SK-N-SH (cell line): ENCODE measurements around the gene DOK1. TPM values are rescaled to one million over a fixed set of nuclear protein-coding genes. Genes with fewer than 3 reads are reported as not detected.

ENCODE experiments used
- CTCF ChIA-PET: fragments of 300-600, 350-600 bp; formaldehyde crosslinking; extraction: SDS; loops from one replicate; lab custom pipeline; 2021; lab: Yijun Ruan, JAX
- POLR2A ChIA-PET: fragments of 350-600 bp; sonication (Branson Sonifier 250); formaldehyde crosslinking; extraction: SDS; loops from one replicate; lab custom pipeline; 2020; ENCODE audit warnings: antibody characterized with exemption, inconsistent platforms; lab: Yijun Ruan, JAX
- DNase-seq: peaks from one replicate; pipeline ENCODE4 v3.0.0; 2012
- H2AFZ ChIP-seq: fragments of 200-600 bp; sonication (generic); 2 replicates; pipeline ENCODE4 v1.8.1; 2016; ENCODE audit warnings: antibody characterized with exemption, mild to moderate bottlenecking, low read depth
- H3F3A ChIP-seq: fragments of 200-600 bp; sonication (generic); replicated peaks from 2 replicates; pipeline ENCODE3; 2016; ENCODE audit warnings: antibody characterized with exemption, mild to moderate bottlenecking; ENCODE audit not compliant: insufficient read depth
- H3K27ac ChIP-seq, 2 experiments: fragments of 200-500 bp in 1 of 2; fragments of 200-600 bp in 1 of 2; sonication (Bioruptor generic) in 1 of 2; sonication (generic), shearing (Covaris generic) in 1 of 2; 2 replicates each; pipeline versions ENCODE4 v1.5.1 to v1.6.1; 2014 to 2016; ENCODE audit warnings: low read depth in 2 of 2, inconsistent platforms in 1 of 2, low read length in 1 of 2, mild to moderate bottlenecking in 1 of 2, mixed read lengths in 1 of 2
- H3K27me3 ChIP-seq: fragments of 200-600 bp; sonication (generic), shearing (Covaris generic); 2 replicates; pipeline ENCODE4 v1.6.1; 2016; ENCODE audit warnings: mixed run types; ENCODE audit not compliant: insufficient read depth
- H3K36me3 ChIP-seq, 2 experiments: fragments of 200-500 bp in 1 of 2; fragments of 200-600 bp in 1 of 2; sonication (Bioruptor generic) in 1 of 2; sonication (generic) in 1 of 2; replicated peaks in 1 of 2; 2 replicates each; pipeline versions ENCODE3 to v1.5.1; 2014 to 2016; ENCODE audit warnings: low read length in 1 of 2, mild to moderate bottlenecking in 1 of 2; ENCODE audit not compliant: insufficient read depth in 2 of 2, control insufficient read depth in 1 of 2
- H3K4me1 ChIP-seq, 2 experiments: fragments of 200-500 bp in 1 of 2; fragments of 200-600 bp in 1 of 2; sonication (Bioruptor generic) in 1 of 2; sonication (generic), shearing (Covaris generic) in 1 of 2; 2 replicates each; pipeline versions ENCODE4 v1.5.1 to v1.6.1; 2014 to 2016; ENCODE audit warnings: low read depth in 1 of 2, low read length in 1 of 2, mixed run types in 1 of 2; ENCODE audit not compliant: insufficient read depth in 2 of 2, control insufficient read depth in 1 of 2
- H3K4me2 ChIP-seq: fragments of 200-600 bp; sonication (generic), shearing (Covaris generic); 2 replicates; pipeline ENCODE4 v1.6.1; 2017; ENCODE audit warnings: mixed run types
- H3K4me3 ChIP-seq, 2 experiments: fragments of 200-500 bp in 1 of 2; fragments of 200-600 bp in 1 of 2; sonication (Bioruptor generic) in 1 of 2; sonication (generic), shearing (Covaris generic) in 1 of 2; 2 replicates each; pipeline versions ENCODE4 v1.5.1 to v1.8.1; 2014 to 2016; ENCODE audit warnings: low read depth in 2 of 2, inconsistent platforms in 1 of 2, low read length in 1 of 2, mild to moderate bottlenecking in 1 of 2, mixed read lengths in 1 of 2, moderate library complexity in 1 of 2
- H3K79me2 ChIP-seq: fragments of 200-600 bp; sonication (generic); 2 replicates; pipeline ENCODE4 v1.8.1; 2017; ENCODE audit warnings: mild to moderate bottlenecking; ENCODE audit not compliant: insufficient read depth
- H3K9ac ChIP-seq: fragments of 200-600 bp; sonication (generic); 2 replicates; pipeline ENCODE4 v1.6.1; 2017; ENCODE audit warnings: mixed run types
- H3K9me2 ChIP-seq: fragments of 200-600 bp; sonication (generic); 2 replicates; pipeline ENCODE4 v1.6.1; 2017; ENCODE audit warnings: mixed run types
- H3K9me3 ChIP-seq: fragments of 200-600 bp; sonication (generic); 2 replicates; pipeline ENCODE4 v1.6.1; 2017; ENCODE audit warnings: mixed run types, mild to moderate bottlenecking, moderate library complexity
- H4K20me1 ChIP-seq: fragments of 200-600 bp; sonication (generic); 2 replicates; pipeline ENCODE4 v1.6.1; 2017; ENCODE audit warnings: mild to moderate bottlenecking, mixed run types; ENCODE audit not compliant: insufficient read depth
- CHD2 ChIP-seq: fragments of 150-350 bp; IDR thresholded peaks from 2 replicates; pipeline ENCODE4 v1.6.1; 2018; ENCODE audit warnings: low read length; ENCODE audit not compliant: partially characterized antibody
- EZH2phosphoT487 ChIP-seq: fragments of 200-600 bp; sonication (generic); IDR thresholded peaks from 2 replicates; pipeline ENCODE4 v1.6.1; 2017; ENCODE audit warnings: low read depth, mixed run types, mild to moderate bottlenecking, antibody characterized with exemption, moderate library complexity, borderline replicate concordance
- FOSL2 ChIP-seq: IDR thresholded peaks from 2 replicates; pipeline ENCODE4 v1.4.0; 2012; ENCODE audit warnings: low read depth, mild to moderate bottlenecking, moderate library complexity, borderline replicate concordance
- FOXJ3 ChIP-seq: sonication (generic); formaldehyde crosslinking; IDR thresholded peaks from 2 replicates; pipeline ENCODE4 v1.5.1; 2020; ENCODE audit warnings: mild to moderate bottlenecking, missing genetic modification reagents
- FOXM1 ChIP-seq: IDR thresholded peaks from 2 replicates; pipeline ENCODE4 v1.4.0; 2012; ENCODE audit warnings: low read depth, mild to moderate bottlenecking
- GABPA ChIP-seq: IDR thresholded peaks from 2 replicates; pipeline ENCODE4 v1.4.0; 2012; ENCODE audit warnings: low read depth, mild to moderate bottlenecking
- GATA2 ChIP-seq: sonication (generic); formaldehyde crosslinking; IDR thresholded peaks from 2 replicates; pipeline ENCODE4 v1.5.0; 2020; ENCODE audit warnings: mild to moderate bottlenecking, missing genetic modification reagents
- IRF3 ChIP-seq: fragments of 150-350 bp; IDR thresholded peaks from 2 replicates; pipeline ENCODE4 v1.6.1; 2016; ENCODE audit warnings: mild to moderate bottlenecking, low read depth, low read length
- JUND ChIP-seq: IDR thresholded peaks from 2 replicates; pipeline ENCODE4 v1.4.0; 2012
- MAX ChIP-seq: IDR thresholded peaks from 2 replicates; pipeline ENCODE4 v1.4.0; 2012; ENCODE audit warnings: low read depth
- MEF2A ChIP-seq: IDR thresholded peaks from 2 replicates; pipeline ENCODE4 v1.4.0; 2012; ENCODE audit warnings: low read depth, borderline replicate concordance
- MXI1 ChIP-seq: IDR thresholded peaks from 2 replicates; pipeline ENCODE4 v1.6.1; 2012; ENCODE audit warnings: mild to moderate bottlenecking, low read depth, low read length, improper control_type of control experiment
- NFIC ChIP-seq: IDR thresholded peaks from 2 replicates; pipeline ENCODE4 v1.4.0; 2012; ENCODE audit warnings: borderline replicate concordance
- POLR2AphosphoS5 ChIP-seq: IDR thresholded peaks from 2 replicates; pipeline ENCODE4 v1.6.1; 2012; ENCODE audit warnings: low read depth, low read length
- SIN3A ChIP-seq: IDR thresholded peaks from 2 replicates; pipeline ENCODE4 v1.6.1; 2012; ENCODE audit warnings: low read depth, mild to moderate bottlenecking, low read length, moderate library complexity, borderline replicate concordance
- SMC3 ChIP-seq: IDR thresholded peaks from 2 replicates; pipeline ENCODE4 v1.6.1; 2012; ENCODE audit warnings: low read depth, low read length, improper control_type of control experiment
- TAF1 ChIP-seq: IDR thresholded peaks from 2 replicates; pipeline ENCODE4 v1.6.1; 2012; ENCODE audit warnings: low read depth, mild to moderate bottlenecking, low read length, moderate library complexity, borderline replicate concordance
- TCF12 ChIP-seq: IDR thresholded peaks from 2 replicates; pipeline ENCODE4 v1.4.0; 2012
- TEAD4 ChIP-seq: IDR thresholded peaks from 2 replicates; pipeline ENCODE4 v1.4.0; 2012; ENCODE audit warnings: mild to moderate bottlenecking, borderline replicate concordance; ENCODE audit not compliant: insufficient read depth
- USF2 ChIP-seq: fragments of 150-350 bp; IDR thresholded peaks from 2 replicates; pipeline ENCODE4 v1.6.1; 2017; ENCODE audit warnings: antibody characterized with exemption, low read length, low read depth, borderline replicate concordance
- ZBTB33 ChIP-seq: IDR thresholded peaks from 2 replicates; pipeline ENCODE4 v1.4.0; 2012; ENCODE audit warnings: low read depth, borderline replicate concordance
- WGBS: methylation state at CpG from one replicate; pipeline ENCODE4 v1.1.6; 2017; ENCODE audit warnings: low lambda C conversion rate; 5-methylcytosine and 5-hydroxymethylcytosine counted together
- polyA plus RNA-seq, 3 experiments: library from polyadenylated mRNA; depleted of rRNA; stranded (reverse); fragments of >200 nt; gene quantifications; 2 replicates each; pipeline ENCODE4 v1.2.3, GENCODE V29; 2012

The DOK1 gene
- polyA plus RNA-seq, 1 of the 3 experiments (the other 2 are of a cell fraction), result 25.3 TPM

GRCh38 chr2:74569686-74570085 is 15.2 kb downstream of the DOK1 start:
- peaks cover 56% of the 10 kb centered on the region for H3F3A ChIP-seq
- no peak overlapping the region for H3K9ac ChIP-seq
- no peaks in the 10 kb centered on the region for H4K20me1 ChIP-seq
- H3K9me2 ChIP-seq, result no peaks in the 10 kb centered on the region
- H3K27ac ChIP-seq, result peak overlapping the region in 1 of 2 experiments; percentile 93; a peak in 1 of 4 replicates
- CTCF ChIA-PET, result interaction anchor here (1.1 to 3.6 kb wide), 2 partner anchors 17 to 19 kb away, joined by 3 to 24 read pairs; no protein-coding TSS in a partner anchor
- POLR2A ChIA-PET, result no interaction called here
- H3K9me3 ChIP-seq, result no peaks in the 10 kb centered on the region
- 90% methylated on average over 1 of the region's 1 CpG for WGBS
- no peak overlapping the region for H2AFZ ChIP-seq
- H3K27me3 ChIP-seq, result no peaks in the 10 kb centered on the region
- TF ChIP-seq JUND (no peak), CHD2 (no peak), IRF3 (no peak), FOXM1 (no peak), TAF1 (no peak), MEF2A (no peak), GATA2 (CRISPR knock-in tag) (no peak), NFIC (no peak), TEAD4 (no peak), ZBTB33 (no peak), MAX (no peak), POLR2AphosphoS5 (no peak)
- TF ChIP-seq, all 33 proteins: peak for 0
- peaks cover 5 to 26% of the 10 kb centered on the region in 2 experiments; a peak in 3 of 4 replicates for H3K4me1 ChIP-seq
- H3K4me3 ChIP-seq, result no peak overlapping the region
- no peak overlapping the region for H3K4me2 ChIP-seq
- DNase-seq, result no peak
- H3K36me3 ChIP-seq, result no peaks in the 10 kb centered on the region
- H3K79me2 ChIP-seq, result no peaks in the 10 kb centered on the region

- Histone ChIP-seq H3K79me2 (no peaks in the 10 kb centered on the region), H4K20me1 (no peaks in the 10 kb centered on the region), H3K4me1 (peaks cover 5 to 28% of the 10 kb centered on the region in 2 experiments; a peak in 3 of 4 replicates), H3K4me3 (no peak overlapping the region), H3K36me3 (no peaks in the 10 kb centered on the region), H3K9me3 (no peaks in the 10 kb centered on the region), H3K4me2 (no peak overlapping the region), H3K27ac (no peak overlapping the region), H3K9me2 (no peaks in the 10 kb centered on the region), H2AFZ (no peak overlapping the region), H3F3A (peaks cover 56% of the 10 kb centered on the region), H3K9ac (no peak overlapping the region), H3K27me3 (no peaks in the 10 kb centered on the region)
- TF ChIP-seq GABPA, result no peak
- no peak for TF ChIP-seq EZH2phosphoT487
- TF ChIP-seq FOXJ3, result no peak
- no peak for TF ChIP-seq MXI1
- no peak for TF ChIP-seq FOXM1
- TF ChIP-seq GATA2 (CRISPR knock-in tag), result no peak
- no peak for TF ChIP-seq TEAD4
- TF ChIP-seq USF2, result no peak
- TF ChIP-seq FOSL2, result no peak
- TF ChIP-seq SIN3A, result no peak
- no peak for TF ChIP-seq SMC3
- TF ChIP-seq POLR2AphosphoS5, result no peak
- TF ChIP-seq TCF12, result no peak
- no peak for DNase-seq
- WGBS, result 94% methylated on average over 1 of the region's 1 CpG
- ChIA-PET POLR2A (no interaction called here), CTCF (interaction anchor here (1.0 to 1.1 kb wide), 2 partner anchors 18 to 27 kb away, joined by 3 read pairs; no protein-coding TSS in a partner anchor)
Observed at GRCh38 chr2:74571058-74571457, 16.5 kb downstream of the DOK1 start.
